CD4-positive, alpha-beta T cell treated with Interleukin-17A for 1 hour (primary cell): Measurements from ENCODE around the gene PRR30.

ENCODE experiments used
- DNase-seq: peaks from one replicate; pipeline ENCODE4 v3.0.0-alpha.2; 2020

PRR30 gene

GRCh38 chr2:27152796-27153464 is 13.7 kb upstream of the PRR30 start:
- DNase-seq = no peak

GRCh38 chr2:27152102-27152795 is 13.0 kb upstream of the PRR30 start:
- no peak for DNase-seq

GRCh38 chr2:27150639-27151230 is 11.5 kb upstream of the PRR30 start:
- no peak for DNase-seq

- no peak for DNase-seq
Measured at GRCh38 chr2:27149570-27150405, 10.6 kb upstream of the PRR30 start.

GRCh38 chr2:27148801-27149439 is 9.7 kb upstream of the PRR30 start, which contains the start of gene TCF23:
TCF23 (plus strand) TSS chr2:27149004; CDS start chr2:27149134, 130 bp downstream.
- no peak for DNase-seq

- DNase-seq = no peak
Measured at GRCh38 chr2:27147935-27148334, 8.7 kb upstream of the PRR30 start.

GRCh38 chr2:27145682-27146081 is 6.5 kb upstream of the PRR30 start:
- DNase-seq = no peak

GRCh38 chr2:27143285-27143684 is 4.1 kb upstream of the PRR30 start:
- no peak for DNase-seq

- no peak for DNase-seq
Measured at GRCh38 chr2:27138111-27138510, 1.1 kb downstream of the PRR30 start.

- DNase-seq = no peak
Measured at GRCh38 chr2:27137322-27137935, 1.8 kb downstream of the PRR30 start.

GRCh38 chr2:27136751-27137150 is 2.5 kb downstream of the PRR30 start:
- no peak for DNase-seq

- DNase-seq = no peak
Measured at GRCh38 chr2:27135478-27135955, 3.7 kb downstream of the PRR30 start.

GRCh38 chr2:27134781-27135477 is 4.3 kb downstream of the PRR30 start:
- no peak for DNase-seq

- DNase-seq = peak; percentile 97
Measured at GRCh38 chr2:27133905-27134780, 5.1 kb downstream of the PRR30 start, which contains the start of gene PREB. PREB (minus strand) TSS chr2:27134636; CDS start chr2:27134421, 215 bp downstream.

- peak; percentile 5 for DNase-seq
Measured at GRCh38 chr2:27133195-27133875, 5.9 kb downstream of the PRR30 start.

GRCh38 chr2:27131429-27131828 is 7.8 kb downstream of the PRR30 start:
- no peak for DNase-seq

- no peak for DNase-seq
Measured at GRCh38 chr2:27130396-27130795, 8.8 kb downstream of the PRR30 start.

GRCh38 chr2:27128668-27129571 is 10.3 kb downstream of the PRR30 start:
- no peak for DNase-seq
